Stomach (tissue), 9 donors: Measurements from ENCODE around the gene FCHSD2. TPM values are rescaled to one million over a fixed set of nuclear protein-coding genes. Genes with fewer than 3 reads are reported as not detected.

Experiments used
- DNase-seq, 2 donors: peaks; one replicate each; pipeline versions ENCODE4 v3.0.0 to v3.0.0-alpha.2; 2013 to 2019
- H3K27ac ChIP-seq, 5 donors: fragments of 200-600 bp in 4 of 5; sonication (generic) in 4 of 5; one replicate each; pipeline ENCODE4 v1.5.1; 2013 to 2019; ENCODE audit warnings: mild to moderate bottlenecking in 1 of 5, moderate library complexity in 1 of 5
- H3K27me3 ChIP-seq, 3 donors: fragments of 200-600 bp; sonication (generic); one replicate each; pipeline ENCODE4 v1.5.1; 2017 to 2019; ENCODE audit warnings: mixed run types in 1 of 3
- H3K36me3 ChIP-seq, 4 donors: fragments of 200-600 bp; sonication (generic); 1 replicate in 3 of 4; 2 replicates in 1 of 4; pipeline ENCODE4 v1.5.1; 2016 to 2019
- H3K4me1 ChIP-seq, 4 donors: fragments of 200-600 bp; sonication (generic); one replicate each; pipeline ENCODE4 v1.5.1; 2016 to 2019
- H3K4me3 ChIP-seq, 4 donors: fragments of 200-600 bp; sonication (generic) in 3 of 4; one replicate each; pipeline ENCODE4 v1.5.1; 2016 to 2019; ENCODE audit warnings: mild to moderate bottlenecking in 1 of 4
- H3K9me3 ChIP-seq, 4 donors: fragments of 200-600 bp; sonication (generic); one replicate each; pipeline ENCODE4 v1.5.1; 2016 to 2019
- EP300 ChIP-seq: sonication (generic); formaldehyde crosslinking; IDR thresholded peaks from one replicate; pipeline ENCODE4 v1.6.1; 2017; ENCODE audit warnings: antibody characterized with exemption
- POLR2A ChIP-seq, 4 donors: fragments of 450-650 bp; IDR thresholded peaks; one replicate each; pipeline ENCODE4 v1.6.1; 2016; ENCODE audit warnings: antibody characterized with exemption in 4 of 4, control low read depth in 2 of 4, mild to moderate bottlenecking in 1 of 4, moderate library complexity in 1 of 4
- POLR2AphosphoS5 ChIP-seq, 3 donors: sonication (generic); formaldehyde crosslinking; IDR thresholded peaks; one replicate each; pipeline ENCODE4 v1.6.1; 2016; ENCODE audit warnings: antibody characterized with exemption in 3 of 3
- WGBS, 5 donors: extraction: QIAGEN DNeasy Blood & Tissue Kit in 3 of 5; methylation state at CpG; one replicate each; pipeline versions ENCODE4 v1.1.5 to v1.1.7; 2013 to 2018; 5-methylcytosine and 5-hydroxymethylcytosine counted together
- intact Hi-C: fragments of 100-400 bp; cut with DNase I; formaldehyde crosslinking; loops from one replicate; pipeline ENCODE4 v1.15.1; 2023; ENCODE audit warnings: low total_unique reads
- polyA plus RNA-seq, 3 donors: library from polyadenylated mRNA; stranded (reverse); fragments of 200-250 nt; gene quantifications; one replicate each; pipeline ENCODE4 v1.2.3, GENCODE V29; 2013
- total RNA-seq, 5 donors: library from RNA; depleted of rRNA; stranded (reverse); fragments of >200 nt; gene quantifications; one replicate each; pipeline versions ENCODE4 v1.1.0 to v1.2.3, GENCODE V29; 2014 to 2016
- TF ChIP-seq, protein P1 (sequence below), 7 experiments: fragments of 450-650 bp in 4 of 7; fragments of 200-600 bp in 3 of 7; sonication (generic) in 3 of 7; IDR thresholded peaks; one replicate each; pipeline ENCODE4 v1.5.1; 2016 to 2019; ENCODE audit warnings: antibody characterized with exemption in 7 of 7, control low read depth in 2 of 7, mild to moderate bottlenecking in 1 of 7
- donor health status: healthy with polysubstance abuse.
- donor health status: Bipolar disorder and iron deficiency.
- donor health status: healthy.

FCHSD2 gene
- total and polyA plus RNA-seq, 8 donors = 5.7 to 64.3 (median 15.9) TPM

DNA sequence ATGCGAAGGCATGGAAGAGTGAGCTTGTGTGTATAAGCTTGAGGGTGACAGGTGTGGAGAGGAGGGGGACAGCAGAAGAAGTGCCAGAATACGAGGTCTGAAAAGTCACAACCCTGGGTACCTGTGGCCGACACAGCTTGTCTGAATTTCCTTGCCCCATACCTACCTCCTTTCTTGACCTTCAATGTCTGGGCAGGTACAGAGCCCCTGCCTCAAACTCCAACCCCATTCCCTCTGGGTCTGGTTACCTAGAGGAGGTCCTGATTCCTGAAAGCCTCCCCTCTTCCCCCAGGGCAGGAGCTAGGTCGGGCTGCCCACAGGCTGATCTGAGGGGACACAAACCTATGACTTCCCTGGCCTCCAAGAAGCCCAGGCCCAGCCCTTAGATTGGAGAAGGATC lies 36.6 kb upstream of the FCHSD2 start:
- H3K36me3 ChIP-seq = no peaks in the 10 kb centered on the region
- no peak overlapping the region for H3K4me3 ChIP-seq
- WGBS, 5 donors = 79 to 94% (median 81%) methylated on average over 4 of the region's 4 CpGs
- intact Hi-C loops = loop anchor here (5.0 kb wide), 1 partner anchor 346 kb away; no protein-coding TSS in a partner anchor
- peaks cover 5 to 40% (median 20%) of the 10 kb centered on the region in 4 donors for H3K4me1 ChIP-seq
- DNase-seq = no peak
- no peaks in the 10 kb centered on the region for H3K27me3 ChIP-seq
- TF ChIP-seq, protein P1, sequence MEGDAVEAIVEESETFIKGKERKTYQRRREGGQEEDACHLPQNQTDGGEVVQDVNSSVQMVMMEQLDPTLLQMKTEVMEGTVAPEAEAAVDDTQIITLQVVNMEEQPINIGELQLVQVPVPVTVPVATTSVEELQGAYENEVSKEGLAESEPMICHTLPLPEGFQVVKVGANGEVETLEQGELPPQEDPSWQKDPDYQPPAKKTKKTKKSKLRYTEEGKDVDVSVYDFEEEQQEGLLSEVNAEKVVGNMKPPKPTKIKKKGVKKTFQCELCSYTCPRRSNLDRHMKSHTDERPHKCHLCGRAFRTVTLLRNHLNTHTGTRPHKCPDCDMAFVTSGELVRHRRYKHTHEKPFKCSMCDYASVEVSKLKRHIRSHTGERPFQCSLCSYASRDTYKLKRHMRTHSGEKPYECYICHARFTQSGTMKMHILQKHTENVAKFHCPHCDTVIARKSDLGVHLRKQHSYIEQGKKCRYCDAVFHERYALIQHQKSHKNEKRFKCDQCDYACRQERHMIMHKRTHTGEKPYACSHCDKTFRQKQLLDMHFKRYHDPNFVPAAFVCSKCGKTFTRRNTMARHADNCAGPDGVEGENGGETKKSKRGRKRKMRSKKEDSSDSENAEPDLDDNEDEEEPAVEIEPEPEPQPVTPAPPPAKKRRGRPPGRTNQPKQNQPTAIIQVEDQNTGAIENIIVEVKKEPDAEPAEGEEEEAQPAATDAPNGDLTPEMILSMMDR (IDR thresholded peaks at IDR 0.05) = no peak
- no peak overlapping the region for H3K27ac ChIP-seq
- H3K9me3 ChIP-seq = no peaks in the 10 kb centered on the region

DNA sequence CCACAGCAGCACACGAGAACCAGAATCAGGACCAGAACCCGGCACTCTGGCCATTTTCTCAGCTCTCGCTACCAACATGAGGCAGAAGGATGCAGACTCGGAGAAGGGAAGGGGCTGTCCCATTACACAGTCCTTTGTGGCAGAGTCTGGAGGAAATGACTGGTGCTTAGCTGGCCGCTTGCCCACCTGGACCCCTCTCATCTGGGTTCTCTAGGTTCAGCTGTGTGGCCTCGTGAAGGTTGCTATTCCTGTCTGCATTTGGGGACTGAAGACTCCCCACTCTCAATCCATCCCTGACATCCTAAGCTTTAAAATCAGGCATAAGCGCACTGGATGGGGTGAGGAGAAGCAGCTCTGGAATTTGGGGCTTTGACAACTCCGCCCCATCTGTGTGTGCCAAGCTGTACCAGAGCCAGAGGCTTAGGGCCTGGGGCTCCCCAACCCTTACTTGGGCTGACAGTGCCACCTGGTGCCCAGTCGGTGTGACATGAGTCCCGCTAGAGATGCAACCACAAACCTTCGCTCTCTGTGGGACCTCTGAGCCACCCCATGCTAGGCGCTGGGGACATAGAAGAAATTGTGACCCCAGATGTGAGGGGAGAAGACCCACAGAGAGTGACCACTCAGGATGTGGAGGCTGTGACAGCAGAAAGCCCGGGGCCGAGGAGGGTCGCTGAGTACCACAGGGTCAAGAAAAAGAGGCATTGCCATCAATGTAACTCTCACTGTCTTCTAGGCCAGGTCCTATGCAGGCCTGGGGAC lies 35.8 kb upstream of the FCHSD2 start:
- peaks cover 5 to 46% (median 20%) of the 10 kb centered on the region in 4 donors for H3K4me1 ChIP-seq
- peak; percentile 82 to 93 for DNase-seq
- TF ChIP-seq POLR2A (IDR thresholded peaks at IDR 0.05) (no peak), POLR2AphosphoS5 (IDR thresholded peaks at IDR 0.05) (peak in 1 of 3 donors; percentile 62), EP300 (no peak)
- TF ChIP-seq, protein P1 (IDR thresholded peaks at IDR 0.05) = peak in 5 of 7 experiments; percentile 53 to 89 (median 80)
- H3K9me3 ChIP-seq = no peaks in the 10 kb centered on the region
- peak overlapping the region in 4 of 5 donors; percentile 26 to 73 (median 52) for H3K27ac ChIP-seq
- H3K36me3 ChIP-seq = no peaks in the 10 kb centered on the region
- no peaks in the 10 kb centered on the region for H3K27me3 ChIP-seq
- no peak overlapping the region for H3K4me3 ChIP-seq
- WGBS, 5 donors = 30 to 41% (median 38%) methylated on average over 13 to 15 of the region's 15 CpGs
- intact Hi-C loops = loop anchor here (5.0 kb wide), 1 partner anchor 346 kb away; no protein-coding TSS in a partner anchor

DNA sequence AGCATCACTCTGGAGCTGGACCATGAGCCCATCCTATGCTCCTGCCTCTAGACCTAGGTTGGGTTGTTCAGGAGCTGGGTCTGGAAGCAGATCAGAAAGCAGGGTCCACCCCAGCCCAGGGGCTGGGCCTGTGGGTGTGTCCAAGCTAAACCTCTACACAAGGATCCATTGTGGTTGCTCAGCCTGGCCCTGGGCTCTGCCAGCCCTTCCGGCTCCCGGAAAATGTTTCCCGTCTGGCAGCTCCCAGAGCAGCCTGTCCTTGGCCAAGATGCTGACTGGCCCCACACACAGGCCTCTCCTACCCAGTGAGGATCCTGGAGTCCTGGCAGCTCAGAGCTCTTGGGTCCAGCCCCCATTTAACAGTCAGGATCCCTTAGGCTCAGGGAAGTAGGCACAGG lies 35.3 kb upstream of the FCHSD2 start:
- DNase-seq = peak; percentile 36 to 60
- Histone ChIP-seq H3K4me1 (peaks cover 5 to 46% (median 20%) of the 10 kb centered on the region in 4 donors), H3K4me3 (no peak overlapping the region), H3K9me3 (no peaks in the 10 kb centered on the region), H3K27ac (peak overlapping the region in 4 of 5 donors; percentile 26 to 73 (median 52)), H3K36me3 (no peaks in the 10 kb centered on the region), H3K27me3 (no peaks in the 10 kb centered on the region)
- intact Hi-C loops = loop anchor here (5.0 kb wide), 1 partner anchor 345 kb away; no protein-coding TSS in a partner anchor
- WGBS, 5 donors = 22 to 50% (median 31%) methylated on average over 3 of the region's 3 CpGs; no CpG with 5 or more reads in 1 of the 5 donors
- TF ChIP-seq POLR2AphosphoS5 (IDR thresholded peaks at IDR 0.05) (no peak), POLR2A (IDR thresholded peaks at IDR 0.05) (no peak), EP300 (no peak)
- TF ChIP-seq, protein P1 (IDR thresholded peaks at IDR 0.05) = no peak

DNA sequence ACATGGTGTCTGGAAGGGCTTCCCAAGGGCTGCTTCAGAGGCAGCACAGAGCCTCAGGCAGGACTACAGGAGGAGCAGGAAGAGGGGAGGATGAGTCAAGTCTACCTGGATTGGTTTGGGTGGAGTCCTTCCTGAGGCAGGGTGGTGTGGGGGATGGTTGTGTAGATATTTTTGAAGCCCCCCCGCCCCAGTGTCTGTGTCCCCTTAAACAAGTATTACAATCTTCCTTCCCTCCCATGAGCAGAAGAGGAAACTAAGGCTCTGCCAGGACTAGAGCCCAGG lies 34.7 kb upstream of the FCHSD2 start:
- TF ChIP-seq POLR2AphosphoS5 (IDR thresholded peaks at IDR 0.05) (no peak), POLR2A (IDR thresholded peaks at IDR 0.05) (no peak), EP300 (no peak)
- TF ChIP-seq, protein P1 (IDR thresholded peaks at IDR 0.05) = no peak
- WGBS, 5 donors = 78 to 100% (median 91%) methylated on average over 1 of the region's 1 CpG
- H3K4me3 ChIP-seq = no peak overlapping the region
- no peak for DNase-seq
- no peaks in the 10 kb centered on the region for H3K9me3 ChIP-seq
- H3K4me1 ChIP-seq = peaks cover 5 to 46% (median 20%) of the 10 kb centered on the region in 4 donors
- peak overlapping the region in 4 of 5 donors; percentile 26 to 73 (median 52) for H3K27ac ChIP-seq
- no peaks in the 10 kb centered on the region for H3K27me3 ChIP-seq
- intact Hi-C loops = loop anchor here (5.0 kb wide), 1 partner anchor 345 kb away; no protein-coding TSS in a partner anchor
- H3K36me3 ChIP-seq = no peaks in the 10 kb centered on the region
